Measurements from ENCODE around the gene SKI. TPM values are rescaled to one million over a fixed set of nuclear protein-coding genes. Genes with fewer than 3 reads are reported as not detected.

The SKI gene
- total RNA-seq, 1 donor from 2014 or later, result 116 TPM

- Mint-ChIP-seq H3K9me3 (ENCODE audit: low read depth) (no peaks in the 10 kb centered on the region), H3K36me3 (ENCODE audit: low read depth) (no peaks in the 10 kb centered on the region), H3K27me3 (ENCODE audit: low read depth) (no peaks in the 10 kb centered on the region), H3K4me3 (ENCODE audit: unreplicated experiment) (peak overlapping the region; percentile 68), H3K27ac (ENCODE audit: unreplicated experiment) (peak overlapping the region; percentile 12), H3K4me1 (ENCODE audit: low read depth) (peaks cover 42% of the 10 kb centered on the region)
- DNase-seq (ENCODE audit: low spot score), result no peak
- TF ChIP-seq, protein P1, sequence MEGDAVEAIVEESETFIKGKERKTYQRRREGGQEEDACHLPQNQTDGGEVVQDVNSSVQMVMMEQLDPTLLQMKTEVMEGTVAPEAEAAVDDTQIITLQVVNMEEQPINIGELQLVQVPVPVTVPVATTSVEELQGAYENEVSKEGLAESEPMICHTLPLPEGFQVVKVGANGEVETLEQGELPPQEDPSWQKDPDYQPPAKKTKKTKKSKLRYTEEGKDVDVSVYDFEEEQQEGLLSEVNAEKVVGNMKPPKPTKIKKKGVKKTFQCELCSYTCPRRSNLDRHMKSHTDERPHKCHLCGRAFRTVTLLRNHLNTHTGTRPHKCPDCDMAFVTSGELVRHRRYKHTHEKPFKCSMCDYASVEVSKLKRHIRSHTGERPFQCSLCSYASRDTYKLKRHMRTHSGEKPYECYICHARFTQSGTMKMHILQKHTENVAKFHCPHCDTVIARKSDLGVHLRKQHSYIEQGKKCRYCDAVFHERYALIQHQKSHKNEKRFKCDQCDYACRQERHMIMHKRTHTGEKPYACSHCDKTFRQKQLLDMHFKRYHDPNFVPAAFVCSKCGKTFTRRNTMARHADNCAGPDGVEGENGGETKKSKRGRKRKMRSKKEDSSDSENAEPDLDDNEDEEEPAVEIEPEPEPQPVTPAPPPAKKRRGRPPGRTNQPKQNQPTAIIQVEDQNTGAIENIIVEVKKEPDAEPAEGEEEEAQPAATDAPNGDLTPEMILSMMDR (IDR thresholded peaks at IDR 0.05), result no peak
Observed at GRCh38 chr1:2203671-2204414, 24.3 kb upstream of the SKI start.

DNA sequence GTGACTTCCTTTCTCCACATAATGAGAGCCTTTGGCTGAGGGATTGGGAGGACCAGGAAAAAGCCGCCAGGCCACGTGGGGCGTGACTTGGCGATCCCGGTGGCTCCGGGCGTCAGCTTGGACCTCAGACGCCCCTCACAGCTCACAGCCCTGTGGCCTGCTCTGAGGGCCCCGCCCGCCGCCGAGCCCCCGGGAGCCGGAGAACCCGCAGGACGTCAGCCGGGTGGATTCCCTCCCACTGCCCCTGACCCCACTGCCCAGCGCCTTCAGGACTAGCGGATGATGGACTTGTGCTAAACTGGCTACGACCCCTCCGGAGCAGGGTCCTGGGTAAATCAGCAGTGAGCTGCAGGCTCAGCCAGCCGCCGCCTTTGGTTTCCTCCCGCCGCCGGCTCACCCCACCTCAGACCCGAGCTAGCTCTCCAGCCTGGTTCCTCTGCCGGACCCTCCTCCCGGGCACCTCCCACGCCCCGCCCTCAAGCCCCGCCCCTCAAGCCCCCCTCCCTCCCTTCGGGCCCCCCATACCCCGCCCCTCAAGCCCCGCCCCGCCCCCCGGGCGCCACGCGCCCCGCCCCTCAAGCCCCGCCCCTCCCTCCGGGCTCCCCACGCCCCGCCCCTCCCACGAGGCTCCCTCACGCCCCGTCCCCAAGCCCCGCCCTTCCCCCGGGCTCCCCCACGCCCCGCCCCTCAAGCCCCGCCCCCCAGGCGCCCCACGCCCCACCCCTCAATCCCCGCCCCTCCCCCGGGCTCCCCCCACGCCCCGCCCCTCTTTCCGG, 23.5 kb upstream of the SKI start:
- H3K4me1 Mint-ChIP-seq (ENCODE audit: low read depth), result peaks cover 42% of the 10 kb centered on the region
- no peaks in the 10 kb centered on the region for H3K9me3 Mint-ChIP-seq (ENCODE audit: low read depth)
- DNase-seq (ENCODE audit: low spot score), result no peak
- H3K27me3 Mint-ChIP-seq (ENCODE audit: low read depth), result no peaks in the 10 kb centered on the region
- TF ChIP-seq, protein P1 (IDR thresholded peaks at IDR 0.05), result no peak
- peak overlapping the region; percentile 68 for H3K4me3 Mint-ChIP-seq (ENCODE audit: unreplicated experiment)
- H3K36me3 Mint-ChIP-seq (ENCODE audit: low read depth), result no peaks in the 10 kb centered on the region
- H3K27ac Mint-ChIP-seq (ENCODE audit: unreplicated experiment), result peak overlapping the region; percentile 45

DNA sequence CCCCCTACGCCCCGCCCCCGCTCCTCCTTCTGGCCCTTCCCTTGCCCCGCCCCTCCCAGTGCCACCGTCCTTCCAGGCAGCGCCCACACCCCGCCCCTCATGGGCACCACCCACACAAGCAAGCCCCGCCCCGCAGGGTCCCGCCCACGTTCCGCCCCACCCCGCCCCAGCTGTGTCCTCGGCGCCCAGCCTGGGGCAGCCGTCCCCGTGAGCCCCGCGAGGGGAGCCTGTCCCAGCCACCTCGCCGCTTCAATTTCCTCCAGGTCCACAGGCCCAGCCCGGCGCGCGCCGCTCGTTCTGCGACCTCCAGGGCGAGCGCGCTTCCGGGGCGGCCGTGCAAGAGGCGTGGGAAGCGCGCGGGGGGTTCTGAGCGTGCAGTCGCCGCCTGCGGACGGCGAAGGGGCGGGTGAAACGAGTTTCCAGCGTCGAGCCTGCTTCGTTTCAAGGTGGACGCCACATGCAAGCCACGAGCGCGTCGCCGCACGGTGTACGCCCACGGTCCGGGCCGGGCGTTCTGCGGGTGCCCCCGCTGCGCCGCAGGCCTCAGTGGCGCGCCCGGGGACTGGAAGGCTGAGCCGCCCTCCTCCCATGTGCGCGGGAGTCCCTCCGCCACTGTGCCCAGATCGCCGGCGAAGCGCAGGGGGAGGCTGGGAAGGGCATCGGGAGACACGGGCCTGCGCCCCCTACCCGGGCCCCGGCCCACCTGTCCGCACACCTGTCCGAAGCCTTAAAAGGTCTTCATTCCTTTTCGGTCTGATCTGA, 22.7 kb upstream of the SKI start:
- no peak for DNase-seq (ENCODE audit: low spot score)
- Mint-ChIP-seq H3K36me3 (ENCODE audit: low read depth) (no peaks in the 10 kb centered on the region), H3K4me3 (ENCODE audit: unreplicated experiment) (peak overlapping the region; percentile 36), H3K27ac (ENCODE audit: unreplicated experiment) (peak overlapping the region; percentile 45), H3K27me3 (ENCODE audit: low read depth) (no peaks in the 10 kb centered on the region), H3K4me1 (ENCODE audit: low read depth) (peaks cover 43% of the 10 kb centered on the region), H3K9me3 (ENCODE audit: low read depth) (no peaks in the 10 kb centered on the region)
- TF ChIP-seq, protein P1 (IDR thresholded peaks at IDR 0.05), result peak; percentile 13

DNA sequence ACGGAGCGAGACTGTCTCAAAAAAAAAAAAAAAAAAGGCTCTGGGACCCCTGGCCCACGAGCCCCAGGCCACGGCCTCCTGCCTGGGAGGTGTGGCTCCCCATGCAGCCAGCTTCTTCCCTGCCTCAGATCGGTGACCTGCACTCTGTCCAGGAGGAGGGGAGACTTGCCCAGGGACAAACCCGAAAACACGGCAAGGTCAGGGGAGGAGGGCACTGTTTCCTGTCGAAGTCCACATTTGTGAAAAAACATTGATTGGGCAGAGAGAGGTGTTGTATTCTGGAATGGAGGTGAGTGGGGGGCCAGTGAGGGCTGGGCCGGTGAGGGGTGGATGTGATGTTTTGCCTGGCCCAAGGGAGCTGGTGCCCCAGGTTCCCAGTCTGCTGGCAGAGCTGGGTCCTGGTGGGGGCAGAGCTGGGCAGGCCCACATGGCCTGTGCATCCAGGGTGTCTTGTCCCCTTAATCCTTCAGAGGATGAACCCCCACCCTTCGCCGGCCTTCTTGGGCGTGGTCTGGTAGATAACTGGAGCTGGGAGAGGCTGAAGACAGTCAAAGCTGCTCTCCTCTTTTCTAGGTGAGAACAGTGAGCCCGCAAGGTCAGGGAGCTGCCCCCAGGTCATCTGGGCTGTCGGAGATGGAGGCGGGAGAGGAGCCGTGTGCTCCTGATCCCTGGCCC, 21.2 kb upstream of the SKI start:
- DNase-seq (ENCODE audit: low spot score), result no peak
- peaks cover 43% of the 10 kb centered on the region for H3K4me1 Mint-ChIP-seq (ENCODE audit: low read depth)
- H3K9me3 Mint-ChIP-seq (ENCODE audit: low read depth), result no peaks in the 10 kb centered on the region
- H3K4me3 Mint-ChIP-seq (ENCODE audit: unreplicated experiment), result no peak overlapping the region
- TF ChIP-seq, protein P1 (IDR thresholded peaks at IDR 0.05), result no peak
- H3K27me3 Mint-ChIP-seq (ENCODE audit: low read depth), result no peaks in the 10 kb centered on the region
- H3K27ac Mint-ChIP-seq (ENCODE audit: unreplicated experiment), result peak overlapping the region; percentile 91
- no peaks in the 10 kb centered on the region for H3K36me3 Mint-ChIP-seq (ENCODE audit: low read depth)
